HepG2 (cell line): ENCODE measurements around the gene VCP. TPM values are rescaled to one million over a fixed set of nuclear protein-coding genes. Genes with fewer than 3 reads are reported as not detected.

Experiments used
- ATAC-seq: fragments of 200-7000 bp; cut with Tn5 transposase; 3 replicates; pipeline ENCODE4 v1.9.1; 2020; ENCODE audit warnings: mild to moderate bottlenecking, moderate library complexity
- BruUV-seq: library from RNA; stranded (reverse); fragments of 400-500 nt; replicated peaks from 2 replicates; lab custom pipeline; 2021; lab: Mats Ljungman, UMichigan
- CTCF ChIA-PET: fragments of 300-600 bp; formaldehyde crosslinking; extraction: SDS; loops from one replicate; lab custom pipeline; 2021; ENCODE audit warnings: low total read pairs, inconsistent platforms, low intra/inter-chr PET ratio; lab: Yijun Ruan, JAX
- POLR2A ChIA-PET: fragments of 350-600 bp; sonication (Branson Sonifier 250); formaldehyde crosslinking; loops from one replicate; lab custom pipeline; 2020; ENCODE audit warnings: antibody characterized with exemption, inconsistent platforms; lab: Yijun Ruan, JAX
- DNase-seq: peaks from one replicate; pipeline ENCODE4 v3.0.0-alpha.2; 2015; ENCODE audit warnings: low spot score
- FAIRE-seq: peaks from 3 replicates; lab custom pipeline; 2011; peaks lifted over from hg19 to GRCh38; lab: Jason Lieb, UNC
- H2AFZ ChIP-seq: one replicate; pipeline ENCODE4 v1.6.1; 2011; ENCODE audit warnings: low read length, inconsistent platforms
- H3K27ac ChIP-seq: fragments of 300-600 bp; 3 replicates; pipeline ENCODE4 v1.8.0; 2011; ENCODE audit warnings: mixed run types, mild to moderate bottlenecking, mixed read lengths, low read length, inconsistent platforms; ENCODE audit not compliant: insufficient read depth; ENCODE audit errors: extremely low read length
- H3K27me3 ChIP-seq, 2 experiments: fragments of 200-600 bp in 1 of 2; 2 replicates in 1 of 2; 3 replicates in 1 of 2; pipeline versions ENCODE4 v1.6.0 to v1.8.0; 2011; ENCODE audit warnings: low read length in 2 of 2, mild to moderate bottlenecking in 2 of 2, moderate library complexity in 2 of 2, inconsistent platforms in 1 of 2; ENCODE audit not compliant: insufficient read depth in 2 of 2, control insufficient read depth in 1 of 2
- H3K36me3 ChIP-seq, 2 experiments: fragments of 200-600 bp in 1 of 2; replicated peaks in 1 of 2; 2 replicates in 1 of 2; 3 replicates in 1 of 2; pipeline versions ENCODE4 v1.5.1 to v1.8.0; 2011; ENCODE audit warnings: low read length in 2 of 2, inconsistent platforms in 1 of 2; ENCODE audit not compliant: insufficient read depth in 2 of 2, control insufficient read depth in 1 of 2
- H3K4me1 ChIP-seq: 2 replicates; pipeline ENCODE4 v1.5.1; 2012; ENCODE audit warnings: low read length, inconsistent platforms; ENCODE audit not compliant: insufficient read depth
- H3K4me2 ChIP-seq: 2 replicates; pipeline ENCODE4 v1.6.0; 2011; ENCODE audit warnings: low read depth, low read length, inconsistent platforms
- H3K4me3 ChIP-seq, 3 experiments: fragments of 200-600 bp in 1 of 3; sonication (generic), shearing (Covaris generic) in 1 of 3; replicated peaks in 1 of 3; 2 replicates each; pipeline ENCODE4 v1.5.1; 2011 to 2016; ENCODE audit warnings: low read length in 3 of 3, inconsistent platforms in 2 of 3, low read depth in 2 of 3, mild to moderate bottlenecking in 2 of 3, control low read depth in 1 of 3, mixed read lengths in 1 of 3; ENCODE audit not compliant: insufficient read depth in 1 of 3
- H3K79me2 ChIP-seq: one replicate; pipeline ENCODE4 v1.6.1; 2011; ENCODE audit warnings: low read length, inconsistent platforms; ENCODE audit not compliant: insufficient read depth
- H3K9ac ChIP-seq: 2 replicates; pipeline ENCODE4 v1.6.0; 2011; ENCODE audit warnings: mild to moderate bottlenecking, low read depth, low read length, inconsistent platforms; ENCODE audit not compliant: insufficient read depth
- H3K9me3 ChIP-seq: 2 replicates; pipeline ENCODE4 v1.5.1; 2012; ENCODE audit warnings: mild to moderate bottlenecking, low read length
- H4K20me1 ChIP-seq: 2 replicates; pipeline ENCODE4 v1.6.0; 2011; ENCODE audit warnings: inconsistent platforms, mild to moderate bottlenecking, low read length, moderate library complexity; ENCODE audit not compliant: insufficient read depth
- KAT7 ChIP-seq: IDR thresholded peaks from 2 replicates; pipeline ENCODE4 v1.6.1; 2018; ENCODE audit warnings: borderline replicate concordance, missing compliant biosample characterization
- ZNF224 ChIP-seq: sonication (generic); formaldehyde crosslinking; IDR thresholded peaks from 2 replicates; pipeline ENCODE4 v1.5.0; 2020; ENCODE audit warnings: mild to moderate bottlenecking, missing genetic modification reagents
- ZNF674 ChIP-seq: sonication (generic); formaldehyde crosslinking; IDR thresholded peaks from 2 replicates; pipeline ENCODE4 v1.5.0; 2020; ENCODE audit warnings: low read depth, mild to moderate bottlenecking, missing genetic modification reagents
- ZNF768 ChIP-seq: sonication (generic); formaldehyde crosslinking; IDR thresholded peaks from 2 replicates; pipeline ENCODE4 v1.4.0; 2020; ENCODE audit warnings: missing genetic modification reagents
- WGBS: methylation state at CpG from one replicate; pipeline ENCODE4 v1.1.6; 2017; ENCODE audit warnings: low lambda C conversion rate; 5-methylcytosine and 5-hydroxymethylcytosine counted together
- in situ Hi-C: cut with HindIII; loops from 2 replicates; pipeline ENCODE4 v1.10.0; 2017; ENCODE audit warnings: low pct_unique_long_range_greater_than_20kb; ENCODE audit not compliant: extremely low pct_ligation_motif_present
- intact Hi-C: fragments of 100-400 bp; cut with micrococcal nuclease; formaldehyde crosslinking; loops from one replicate; pipeline ENCODE4 v1.10.0; 2022; ENCODE audit not compliant: unreplicated experiment
- polyA plus RNA-seq, 8 experiments: library from polyadenylated mRNA; depleted of rRNA in 3 of 8; stranded (reverse) in 7 of 8; unstranded in 1 of 8; fragments of >200 nt; fragmentation: Illumina TruSeq in 4 of 8; extraction: Trizol in 4 of 8; gene quantifications; 2 replicates each; pipeline versions ENCODE4 v1.2.1 to v1.2.3, GENCODE V29; 2011 to 2016; ENCODE audit warnings: low read depth in 4 of 8, missing spikeins in 1 of 8, mixed read lengths in 1 of 8; ENCODE audit not compliant: insufficient read depth in 1 of 8
- total RNA-seq, 5 experiments: library from RNA; depleted of rRNA; stranded (reverse); fragments of >200 nt; fragmentation: Illumina TruSeq; extraction: Trizol; gene quantifications; 2 replicates each; pipeline ENCODE4 v1.2.3, GENCODE V29; 2016; ENCODE audit warnings: low read depth in 1 of 5
- TF ChIP-seq, protein P1 (sequence below): sonication (generic); formaldehyde crosslinking; IDR thresholded peaks from 2 replicates; pipeline ENCODE4 v1.8.1; 2023; ENCODE audit warnings: mild to moderate bottlenecking, inconsistent platforms, moderate library complexity, missing genetic modification reagents, borderline replicate concordance
- TF ChIP-seq, protein P2 (sequence below): sonication (generic); formaldehyde crosslinking; IDR thresholded peaks from 2 replicates; pipeline ENCODE4 v1.5.1; 2020; ENCODE audit warnings: missing genetic modification reagents, mild to moderate bottlenecking, borderline replicate concordance
- TF ChIP-seq, protein P3 (sequence below): sonication (generic); formaldehyde crosslinking; IDR thresholded peaks from 2 replicates; pipeline ENCODE4 v1.8.0; 2022; ENCODE audit warnings: mild to moderate bottlenecking, missing genetic modification reagents
- TF ChIP-seq, protein P4 (sequence below): sonication (generic); formaldehyde crosslinking; IDR thresholded peaks from 2 replicates; pipeline ENCODE4 v1.8.1; 2023; ENCODE audit warnings: mild to moderate bottlenecking, missing genetic modification reagents
- TF ChIP-seq, protein P5 (sequence below): sonication (generic); formaldehyde crosslinking; IDR thresholded peaks from 2 replicates; pipeline ENCODE4 v1.4.0; 2020; ENCODE audit warnings: mild to moderate bottlenecking, missing genetic modification reagents, borderline replicate concordance

The VCP gene
- total and polyA plus RNA-seq, 2 of the 13 experiments (the other 11 are each of a cell fraction or from before 2014, with no cell fraction given): 143 to 391 TPM

DNA sequence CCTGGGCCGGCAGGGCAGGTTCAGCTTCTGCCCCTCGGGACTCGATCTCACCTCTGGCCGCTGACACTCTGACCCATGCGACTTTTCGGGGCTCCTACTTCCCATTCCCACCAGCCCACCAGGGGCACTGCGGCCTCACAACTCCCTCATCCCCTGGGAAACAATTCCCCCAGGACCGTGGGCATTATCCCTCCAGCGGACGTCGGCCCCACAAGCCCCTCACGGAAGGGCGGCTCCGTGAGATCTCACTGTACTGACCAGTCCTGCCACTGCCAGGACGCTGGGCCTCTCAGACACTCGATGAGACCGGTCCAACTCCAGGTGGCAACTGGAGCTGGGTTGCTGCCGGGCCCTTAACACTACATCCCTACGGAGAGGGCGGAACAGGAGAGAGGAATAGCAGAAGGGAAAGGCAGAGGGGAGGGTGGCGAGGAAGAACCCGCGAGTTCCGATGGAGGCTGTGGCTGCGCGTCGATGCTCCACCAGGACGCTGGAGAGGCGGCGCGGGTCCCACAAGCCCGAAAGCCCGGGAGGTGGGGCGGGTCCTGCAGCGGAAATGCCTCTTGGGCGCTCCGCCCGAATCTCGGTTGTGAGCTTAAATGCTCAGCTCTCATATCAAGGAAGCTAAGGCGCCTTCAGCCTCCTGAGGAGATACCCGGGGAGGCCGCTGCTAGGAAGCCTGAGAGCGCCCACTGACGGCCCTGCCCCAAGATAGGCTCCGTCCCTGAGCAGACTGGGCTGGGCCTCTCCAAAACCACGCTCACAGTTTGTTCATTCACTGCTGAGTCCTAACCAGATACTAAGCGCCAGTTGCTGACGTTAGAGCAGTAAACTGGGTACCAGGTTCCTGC is 36.3 kb downstream of the VCP start (continued):
- TF ChIP-seq, protein P1, sequence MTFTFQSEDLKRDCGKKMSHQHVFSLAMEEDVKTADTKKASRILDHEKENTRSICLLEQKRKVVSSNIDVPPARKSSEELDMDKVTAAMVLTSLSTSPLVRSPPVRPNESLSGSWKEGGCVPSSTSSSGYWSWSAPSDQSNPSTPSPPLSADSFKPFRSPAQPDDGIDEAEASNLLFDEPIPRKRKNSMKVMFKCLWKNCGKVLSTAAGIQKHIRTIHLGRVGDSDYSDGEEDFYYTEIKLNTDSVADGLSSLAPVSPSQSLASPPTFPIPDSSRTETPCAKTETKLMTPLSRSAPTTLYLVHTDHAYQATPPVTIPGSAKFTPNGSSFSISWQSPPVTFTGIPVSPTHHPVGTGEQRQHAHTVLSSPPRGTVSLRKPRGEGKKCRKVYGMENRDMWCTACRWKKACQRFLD (CRISPR knock-in tag): no peak
- TF ChIP-seq KAT7 (CRISPR knock-in tag) (no peak), ZNF674 (CRISPR knock-in tag) (no peak)
- TF ChIP-seq, protein P2, sequence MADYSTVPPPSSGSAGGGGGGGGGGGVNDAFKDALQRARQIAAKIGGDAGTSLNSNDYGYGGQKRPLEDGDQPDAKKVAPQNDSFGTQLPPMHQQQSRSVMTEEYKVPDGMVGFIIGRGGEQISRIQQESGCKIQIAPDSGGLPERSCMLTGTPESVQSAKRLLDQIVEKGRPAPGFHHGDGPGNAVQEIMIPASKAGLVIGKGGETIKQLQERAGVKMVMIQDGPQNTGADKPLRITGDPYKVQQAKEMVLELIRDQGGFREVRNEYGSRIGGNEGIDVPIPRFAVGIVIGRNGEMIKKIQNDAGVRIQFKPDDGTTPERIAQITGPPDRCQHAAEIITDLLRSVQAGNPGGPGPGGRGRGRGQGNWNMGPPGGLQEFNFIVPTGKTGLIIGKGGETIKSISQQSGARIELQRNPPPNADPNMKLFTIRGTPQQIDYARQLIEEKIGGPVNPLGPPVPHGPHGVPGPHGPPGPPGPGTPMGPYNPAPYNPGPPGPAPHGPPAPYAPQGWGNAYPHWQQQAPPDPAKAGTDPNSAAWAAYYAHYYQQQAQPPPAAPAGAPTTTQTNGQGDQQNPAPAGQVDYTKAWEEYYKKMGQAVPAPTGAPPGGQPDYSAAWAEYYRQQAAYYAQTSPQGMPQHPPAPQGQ (CRISPR knock-in tag): no peak
- TF ChIP-seq, protein P3, sequence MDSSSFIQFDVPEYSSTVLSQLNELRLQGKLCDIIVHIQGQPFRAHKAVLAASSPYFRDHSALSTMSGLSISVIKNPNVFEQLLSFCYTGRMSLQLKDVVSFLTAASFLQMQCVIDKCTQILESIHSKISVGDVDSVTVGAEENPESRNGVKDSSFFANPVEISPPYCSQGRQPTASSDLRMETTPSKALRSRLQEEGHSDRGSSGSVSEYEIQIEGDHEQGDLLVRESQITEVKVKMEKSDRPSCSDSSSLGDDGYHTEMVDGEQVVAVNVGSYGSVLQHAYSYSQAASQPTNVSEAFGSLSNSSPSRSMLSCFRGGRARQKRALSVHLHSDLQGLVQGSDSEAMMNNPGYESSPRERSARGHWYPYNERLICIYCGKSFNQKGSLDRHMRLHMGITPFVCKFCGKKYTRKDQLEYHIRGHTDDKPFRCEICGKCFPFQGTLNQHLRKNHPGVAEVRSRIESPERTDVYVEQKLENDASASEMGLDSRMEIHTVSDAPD: no peak
- TF ChIP-seq, all 625 proteins: peak for 0

DNA sequence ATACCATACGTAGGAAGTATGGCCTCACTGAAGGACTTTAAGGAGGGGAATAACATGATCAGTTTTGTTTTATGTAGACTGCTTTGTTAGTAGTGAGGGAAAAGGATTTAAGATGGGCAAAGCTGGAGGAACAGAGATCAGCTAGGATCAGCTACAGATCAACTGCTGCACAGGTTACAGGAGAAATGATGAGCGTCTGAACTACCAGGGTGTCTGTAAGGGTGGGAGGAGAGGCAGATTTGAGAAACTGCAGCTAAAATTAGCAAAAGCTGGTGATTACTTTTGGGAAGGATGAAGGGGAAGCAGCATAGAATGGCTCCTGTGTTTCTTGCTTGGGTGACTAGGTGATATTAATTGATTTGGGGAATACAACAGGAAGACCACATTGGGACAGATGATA is 39.3 kb downstream of the VCP start:
- no peak overlapping the region for H3K9ac ChIP-seq
- ChIA-PET POLR2A (no interaction called here), CTCF (no interaction called here)
- 78% methylated on average over 2 of the region's 2 CpGs for WGBS
- no peaks in the 10 kb centered on the region for H4K20me1 ChIP-seq
- H3K4me2 ChIP-seq: no peak overlapping the region
- no peak overlapping the region for H3K4me3 ChIP-seq
- no peaks in the 10 kb centered on the region for H3K79me2 ChIP-seq
- H3K4me1 ChIP-seq: no peaks in the 10 kb centered on the region
- DNase-seq: no peak
- no peak overlapping the region for H2AFZ ChIP-seq
- ATAC-seq: no peak
- no peaks in the 10 kb centered on the region for H3K27me3 ChIP-seq
- no TSS peak for BruUV-seq
- no peaks in the 10 kb centered on the region for H3K9me3 ChIP-seq
- no peaks in the 10 kb centered on the region for H3K36me3 ChIP-seq
- no peak for FAIRE-seq
- intact Hi-C loops: no loop called here
- H3K27ac ChIP-seq: no peak overlapping the region
- in situ Hi-C loops: no loop called here
- TF ChIP-seq, protein P4, sequence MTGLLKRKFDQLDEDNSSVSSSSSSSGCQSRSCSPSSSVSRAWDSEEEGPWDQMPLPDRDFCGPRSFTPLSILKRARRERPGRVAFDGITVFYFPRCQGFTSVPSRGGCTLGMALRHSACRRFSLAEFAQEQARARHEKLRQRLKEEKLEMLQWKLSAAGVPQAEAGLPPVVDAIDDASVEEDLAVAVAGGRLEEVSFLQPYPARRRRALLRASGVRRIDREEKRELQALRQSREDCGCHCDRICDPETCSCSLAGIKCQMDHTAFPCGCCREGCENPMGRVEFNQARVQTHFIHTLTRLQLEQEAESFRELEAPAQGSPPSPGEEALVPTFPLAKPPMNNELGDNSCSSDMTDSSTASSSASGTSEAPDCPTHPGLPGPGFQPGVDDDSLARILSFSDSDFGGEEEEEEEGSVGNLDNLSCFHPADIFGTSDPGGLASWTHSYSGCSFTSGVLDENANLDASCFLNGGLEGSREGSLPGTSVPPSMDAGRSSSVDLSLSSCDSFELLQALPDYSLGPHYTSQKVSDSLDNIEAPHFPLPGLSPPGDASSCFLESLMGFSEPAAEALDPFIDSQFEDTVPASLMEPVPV: no peak
- TF ChIP-seq ZNF768 (CRISPR knock-in tag): no peak
- no peak for TF ChIP-seq ZNF224
- TF ChIP-seq, protein P5, sequence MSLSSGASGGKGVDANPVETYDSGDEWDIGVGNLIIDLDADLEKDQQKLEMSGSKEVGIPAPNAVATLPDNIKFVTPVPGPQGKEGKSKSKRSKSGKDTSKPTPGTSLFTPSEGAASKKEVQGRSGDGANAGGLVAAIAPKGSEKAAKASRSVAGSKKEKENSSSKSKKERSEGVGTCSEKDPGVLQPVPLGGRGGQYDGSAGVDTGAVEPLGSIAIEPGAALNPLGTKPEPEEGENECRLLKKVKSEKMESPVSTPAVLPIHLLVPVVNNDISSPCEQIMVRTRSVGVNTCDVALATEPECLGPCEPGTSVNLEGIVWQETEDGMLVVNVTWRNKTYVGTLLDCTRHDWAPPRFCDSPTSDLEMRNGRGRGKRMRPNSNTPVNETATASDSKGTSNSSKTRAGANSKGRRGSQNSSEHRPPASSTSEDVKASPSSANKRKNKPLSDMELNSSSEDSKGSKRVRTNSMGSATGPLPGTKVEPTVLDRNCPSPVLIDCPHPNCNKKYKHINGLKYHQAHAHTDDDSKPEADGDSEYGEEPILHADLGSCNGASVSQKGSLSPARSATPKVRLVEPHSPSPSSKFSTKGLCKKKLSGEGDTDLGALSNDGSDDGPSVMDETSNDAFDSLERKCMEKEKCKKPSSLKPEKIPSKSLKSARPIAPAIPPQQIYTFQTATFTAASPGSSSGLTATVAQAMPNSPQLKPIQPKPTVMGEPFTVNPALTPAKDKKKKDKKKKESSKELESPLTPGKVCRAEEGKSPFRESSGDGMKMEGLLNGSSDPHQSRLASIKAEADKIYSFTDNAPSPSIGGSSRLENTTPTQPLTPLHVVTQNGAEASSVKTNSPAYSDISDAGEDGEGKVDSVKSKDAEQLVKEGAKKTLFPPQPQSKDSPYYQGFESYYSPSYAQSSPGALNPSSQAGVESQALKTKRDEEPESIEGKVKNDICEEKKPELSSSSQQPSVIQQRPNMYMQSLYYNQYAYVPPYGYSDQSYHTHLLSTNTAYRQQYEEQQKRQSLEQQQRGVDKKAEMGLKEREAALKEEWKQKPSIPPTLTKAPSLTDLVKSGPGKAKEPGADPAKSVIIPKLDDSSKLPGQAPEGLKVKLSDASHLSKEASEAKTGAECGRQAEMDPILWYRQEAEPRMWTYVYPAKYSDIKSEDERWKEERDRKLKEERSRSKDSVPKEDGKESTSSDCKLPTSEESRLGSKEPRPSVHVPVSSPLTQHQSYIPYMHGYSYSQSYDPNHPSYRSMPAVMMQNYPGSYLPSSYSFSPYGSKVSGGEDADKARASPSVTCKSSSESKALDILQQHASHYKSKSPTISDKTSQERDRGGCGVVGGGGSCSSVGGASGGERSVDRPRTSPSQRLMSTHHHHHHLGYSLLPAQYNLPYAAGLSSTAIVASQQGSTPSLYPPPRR: no peak
